Peyer's patch (tissue), 4 donors: ENCODE measurements around the gene SHB. TPM values are rescaled to one million over a fixed set of nuclear protein-coding genes. Genes with fewer than 3 reads are reported as not detected.

ENCODE experiments used
- DNase-seq, 3 donors: peaks; one replicate each; pipeline ENCODE4 v3.0.0-alpha.2; 2017 to 2019
- H3K27ac ChIP-seq, 4 donors: fragments of 200-600 bp; sonication (generic); one replicate each; pipeline ENCODE4 v1.5.1; 2016 to 2019
- H3K27me3 ChIP-seq, 2 donors: fragments of 200-600 bp; sonication (generic); one replicate each; pipeline ENCODE4 v1.5.1; 2019
- H3K36me3 ChIP-seq, 3 donors: fragments of 200-600 bp; sonication (generic); one replicate each; pipeline ENCODE4 v1.5.1; 2016 to 2019
- H3K4me1 ChIP-seq, 4 donors: fragments of 200-600 bp; sonication (generic); one replicate each; pipeline ENCODE4 v1.5.1; 2016 to 2019
- H3K4me3 ChIP-seq, 4 donors: fragments of 200-600 bp; sonication (generic); 1 replicate in 3 of 4; 2 replicates in 1 of 4; pipeline ENCODE4 v1.5.1; 2016 to 2019; ENCODE audit warnings: mild to moderate bottlenecking in 1 of 4
- H3K9me3 ChIP-seq, 4 donors: fragments of 200-600 bp; sonication (generic); one replicate each; pipeline ENCODE4 v1.5.1; 2016 to 2019; ENCODE audit warnings: mild to moderate bottlenecking in 1 of 4
- POLR2A ChIP-seq, 2 donors: fragments of 450-650 bp; IDR thresholded peaks; one replicate each; pipeline ENCODE4 v1.5.1; 2017; ENCODE audit warnings: antibody characterized with exemption in 2 of 2, mild to moderate bottlenecking in 2 of 2, moderate library complexity in 2 of 2
- total RNA-seq, 4 donors: library from RNA; depleted of rRNA; stranded (reverse); fragments of >200 nt; gene quantifications; one replicate each; pipeline ENCODE4 v1.1.0, GENCODE V29; 2016
- TF ChIP-seq, protein P1 (sequence below), 6 experiments: fragments of 450-650 bp in 4 of 6; fragments of 200-600 bp in 2 of 6; sonication (generic) in 1 of 6; IDR thresholded peaks; one replicate each; pipeline ENCODE4 v1.5.1; 2017 to 2019; ENCODE audit warnings: antibody characterized with exemption in 6 of 6, mild to moderate bottlenecking in 3 of 6, moderate library complexity in 1 of 6

The SHB gene
- total RNA-seq, 4 donors from 2014 or later, result 14.5 to 31.1 (median 25.6) TPM

DNA sequence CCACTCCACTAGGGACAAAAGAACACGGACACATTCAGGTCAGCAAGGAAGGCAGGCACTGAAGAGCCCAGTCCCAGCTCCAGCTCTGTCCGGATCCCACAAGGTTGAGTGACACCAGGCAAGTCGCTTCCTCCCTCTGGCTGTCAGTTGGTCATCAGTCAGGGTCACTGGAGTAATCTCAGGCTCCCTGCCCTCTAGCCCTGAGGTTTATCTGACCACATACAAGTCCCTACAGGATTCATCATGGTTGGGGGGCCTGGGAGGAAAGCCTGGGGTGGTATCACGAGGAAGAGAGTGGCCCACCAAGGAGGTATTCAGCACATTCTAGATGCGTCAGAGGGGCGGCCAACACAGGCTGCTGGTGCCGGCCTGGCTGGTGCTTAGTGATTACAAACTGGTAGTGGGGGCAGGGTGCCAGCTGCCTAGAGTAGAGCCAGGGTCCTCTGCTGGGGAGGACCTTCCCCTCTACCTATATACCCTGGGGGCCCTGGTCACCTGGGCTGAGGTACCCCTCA lies 81.5 kb downstream of the SHB start:
- peak in 1 of 3 donors; percentile 43 for DNase-seq
- no peaks in the 10 kb centered on the region for H3K27me3 ChIP-seq
- no peak overlapping the region for H3K4me3 ChIP-seq
- peaks cover 0 to 12% (median 0%) of the 10 kb centered on the region in 4 donors for H3K4me1 ChIP-seq
- no peak overlapping the region for H3K27ac ChIP-seq
- H3K9me3 ChIP-seq, result no peaks in the 10 kb centered on the region
- no peaks in the 10 kb centered on the region for H3K36me3 ChIP-seq
- TF ChIP-seq, protein P1, sequence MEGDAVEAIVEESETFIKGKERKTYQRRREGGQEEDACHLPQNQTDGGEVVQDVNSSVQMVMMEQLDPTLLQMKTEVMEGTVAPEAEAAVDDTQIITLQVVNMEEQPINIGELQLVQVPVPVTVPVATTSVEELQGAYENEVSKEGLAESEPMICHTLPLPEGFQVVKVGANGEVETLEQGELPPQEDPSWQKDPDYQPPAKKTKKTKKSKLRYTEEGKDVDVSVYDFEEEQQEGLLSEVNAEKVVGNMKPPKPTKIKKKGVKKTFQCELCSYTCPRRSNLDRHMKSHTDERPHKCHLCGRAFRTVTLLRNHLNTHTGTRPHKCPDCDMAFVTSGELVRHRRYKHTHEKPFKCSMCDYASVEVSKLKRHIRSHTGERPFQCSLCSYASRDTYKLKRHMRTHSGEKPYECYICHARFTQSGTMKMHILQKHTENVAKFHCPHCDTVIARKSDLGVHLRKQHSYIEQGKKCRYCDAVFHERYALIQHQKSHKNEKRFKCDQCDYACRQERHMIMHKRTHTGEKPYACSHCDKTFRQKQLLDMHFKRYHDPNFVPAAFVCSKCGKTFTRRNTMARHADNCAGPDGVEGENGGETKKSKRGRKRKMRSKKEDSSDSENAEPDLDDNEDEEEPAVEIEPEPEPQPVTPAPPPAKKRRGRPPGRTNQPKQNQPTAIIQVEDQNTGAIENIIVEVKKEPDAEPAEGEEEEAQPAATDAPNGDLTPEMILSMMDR (IDR thresholded peaks at IDR 0.05), result no peak
- TF ChIP-seq POLR2A (IDR thresholded peaks at IDR 0.05), result no peak

DNA sequence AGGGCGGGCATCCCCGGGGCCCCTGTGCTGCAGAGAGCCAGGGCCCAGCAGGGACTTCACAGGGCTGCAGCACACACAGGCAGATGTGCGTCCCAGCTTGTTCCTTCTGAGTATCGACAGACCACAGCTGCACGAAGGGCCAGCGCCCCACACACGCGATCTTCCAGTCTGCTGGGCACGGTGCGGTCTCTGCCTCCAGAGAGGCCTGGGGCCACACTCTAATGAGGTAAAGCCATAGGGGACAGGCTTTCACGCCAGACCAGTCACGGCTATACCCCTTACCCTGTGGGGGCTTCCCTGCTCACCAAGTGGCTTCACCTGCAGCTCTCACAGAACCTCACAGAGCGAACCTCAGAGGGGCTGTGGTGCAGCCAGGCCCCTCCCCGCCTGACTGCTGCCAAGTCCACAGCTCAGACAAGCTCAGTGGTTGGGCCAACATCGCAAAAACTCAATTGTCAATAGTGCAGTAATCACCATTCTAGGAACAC lies 82.2 kb downstream of the SHB start:
- Histone ChIP-seq H3K36me3 (no peaks in the 10 kb centered on the region), H3K4me1 (peaks cover 0 to 12% (median 0%) of the 10 kb centered on the region in 4 donors), H3K27ac (no peak overlapping the region), H3K9me3 (no peaks in the 10 kb centered on the region), H3K4me3 (no peak overlapping the region), H3K27me3 (no peaks in the 10 kb centered on the region)
- TF ChIP-seq POLR2A (IDR thresholded peaks at IDR 0.05), result no peak
- TF ChIP-seq, protein P1 (IDR thresholded peaks at IDR 0.05), result no peak
- DNase-seq, result no peak

DNA sequence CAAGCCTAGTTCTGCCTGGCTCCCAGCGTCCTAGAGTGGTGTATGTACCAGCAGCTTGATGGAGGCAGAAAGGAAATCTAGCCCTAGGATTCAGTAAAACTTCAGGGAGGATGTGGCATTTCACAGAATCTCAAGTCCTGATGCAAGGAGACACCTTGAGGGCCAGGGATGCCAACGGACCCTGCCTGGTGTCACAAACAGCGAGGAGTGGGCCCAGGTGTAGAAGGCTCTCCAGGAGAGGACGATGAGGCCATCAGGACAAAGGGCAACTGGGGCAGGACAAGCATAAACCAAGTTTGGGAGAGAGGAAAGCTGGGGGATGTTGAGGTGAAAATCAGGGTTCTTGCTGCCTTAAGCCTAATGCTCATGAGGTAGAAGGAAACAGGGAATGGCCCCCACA lies 83.0 kb downstream of the SHB start:
- Histone ChIP-seq H3K36me3 (no peaks in the 10 kb centered on the region), H3K9me3 (no peaks in the 10 kb centered on the region), H3K4me3 (no peak overlapping the region), H3K27me3 (no peaks in the 10 kb centered on the region), H3K27ac (no peak overlapping the region), H3K4me1 (peaks cover 0 to 12% (median 0%) of the 10 kb centered on the region in 4 donors)
- DNase-seq, result no peak
- no peak for TF ChIP-seq POLR2A (IDR thresholded peaks at IDR 0.05)
- TF ChIP-seq, protein P1 (IDR thresholded peaks at IDR 0.05), result no peak

DNA sequence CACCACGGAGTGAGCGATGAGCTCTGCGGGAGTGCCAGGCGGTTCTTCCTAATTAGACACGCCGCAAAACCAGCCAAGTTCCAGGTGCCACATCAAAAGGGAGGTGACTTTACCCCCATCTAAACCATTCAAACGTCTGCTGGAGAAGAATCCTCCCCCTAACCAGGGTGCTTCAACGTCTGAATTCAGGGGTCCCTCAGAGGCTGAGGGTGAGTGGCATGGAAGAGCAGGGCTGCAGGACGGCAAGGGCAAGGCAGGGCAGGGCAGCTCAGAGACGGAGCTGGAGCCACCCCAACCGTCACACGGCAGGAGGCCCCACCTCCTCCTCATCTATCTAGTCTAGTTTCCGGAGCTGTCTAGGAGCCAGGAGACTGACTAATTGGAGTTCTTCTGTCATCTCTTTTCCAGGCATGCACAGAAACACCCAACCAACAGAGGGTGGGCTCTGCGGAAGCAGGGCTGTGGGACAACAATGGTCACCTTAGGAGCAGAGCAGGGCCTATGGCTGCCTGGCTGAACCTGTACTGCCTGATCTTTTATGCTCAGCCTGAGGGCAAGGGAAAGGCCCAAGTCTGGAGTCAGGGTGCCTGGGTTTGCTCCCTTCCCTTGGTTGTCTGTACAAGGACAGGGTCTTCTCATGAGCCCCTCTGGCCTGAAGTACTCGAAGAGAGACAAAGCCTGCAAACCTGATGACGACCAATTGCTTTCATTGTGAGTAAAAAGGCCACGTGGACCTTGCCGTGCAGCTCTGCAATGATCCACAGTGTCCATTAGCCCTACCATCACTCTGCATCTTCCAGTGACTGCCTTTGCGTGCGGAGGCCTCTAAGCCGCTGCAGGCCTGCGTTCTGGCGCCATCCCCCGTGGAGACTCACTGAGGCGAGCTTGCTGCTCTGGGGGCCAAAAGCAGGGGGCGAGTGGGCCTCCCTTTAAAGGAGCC lies 84.1 kb downstream of the SHB start:
- no peaks in the 10 kb centered on the region for H3K9me3 ChIP-seq
- H3K4me1 ChIP-seq, result peaks cover 0 to 12% (median 0%) of the 10 kb centered on the region in 4 donors
- no peaks in the 10 kb centered on the region for H3K36me3 ChIP-seq
- H3K4me3 ChIP-seq, result no peak overlapping the region
- TF ChIP-seq, protein P1 (IDR thresholded peaks at IDR 0.05), result no peak
- no peak for TF ChIP-seq POLR2A (IDR thresholded peaks at IDR 0.05)
- no peak for DNase-seq
- H3K27me3 ChIP-seq, result no peaks in the 10 kb centered on the region
- peak overlapping the region in 1 of 4 donors; percentile 30 for H3K27ac ChIP-seq

DNA sequence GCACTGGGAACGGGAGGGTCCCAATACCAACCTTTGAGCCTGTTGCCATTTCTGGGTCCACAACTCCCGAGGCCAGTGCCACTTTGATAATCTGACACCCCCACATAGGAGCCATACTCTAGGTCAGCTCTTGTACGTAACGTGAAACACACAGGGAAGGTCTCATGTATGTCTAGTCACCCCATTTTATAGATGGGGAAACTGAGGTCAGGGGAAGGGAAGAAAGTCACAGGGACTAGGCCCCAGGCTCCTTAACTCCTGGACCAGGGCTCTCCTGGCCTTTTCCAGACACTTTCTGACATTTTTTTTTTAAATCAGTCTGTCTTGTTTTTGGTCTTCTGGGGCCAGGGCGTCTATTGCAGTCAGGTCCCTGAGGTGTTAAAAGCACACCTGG lies 84.8 kb downstream of the SHB start:
- no peak for DNase-seq
- H3K9me3 ChIP-seq, result no peaks in the 10 kb centered on the region
- H3K36me3 ChIP-seq, result no peaks in the 10 kb centered on the region
- H3K4me1 ChIP-seq, result peaks cover 0 to 12% (median 0%) of the 10 kb centered on the region in 4 donors
- H3K27me3 ChIP-seq, result no peaks in the 10 kb centered on the region
- H3K4me3 ChIP-seq, result no peak overlapping the region
- no peak overlapping the region for H3K27ac ChIP-seq
- TF ChIP-seq, protein P1 (IDR thresholded peaks at IDR 0.05), result no peak
